DMS153 treated with DMSO at 0.1 percent for 48 hours (cell line): ENCODE measurements around the gene TNN.

Experiments used
- DNase-seq: peaks from one replicate; lab custom pipeline; 2025; ENCODE audit not compliant: unreplicated experiment; lab: John Stamatoyannopoulos, UW

The TNN gene

GRCh38 chr1:175062858-175063257 lies 4.8 kb upstream of the TNN start:
- DNase-seq: no peak

- no peak for DNase-seq
Observed at GRCh38 chr1:175070818-175071217, 3.2 kb downstream of the TNN start.

GRCh38 chr1:175071276-175071943 lies 3.8 kb downstream of the TNN start:
- DNase-seq: no peak

- DNase-seq: no peak
Observed at GRCh38 chr1:175072099-175072951, 4.7 kb downstream of the TNN start.

- no peak for DNase-seq
Observed at GRCh38 chr1:175073061-175073460, 5.4 kb downstream of the TNN start.

- DNase-seq: no peak
Observed at GRCh38 chr1:175073633-175074032, 6.0 kb downstream of the TNN start.

- DNase-seq: no peak
Observed at GRCh38 chr1:175075572-175076568, 8.2 kb downstream of the TNN start.

- no peak for DNase-seq
Observed at GRCh38 chr1:175077356-175078030, 9.9 kb downstream of the TNN start.

GRCh38 chr1:175078629-175079028 lies 11.0 kb downstream of the TNN start:
- no peak for DNase-seq

- no peak for DNase-seq
Observed at GRCh38 chr1:175079338-175079737, 11.7 kb downstream of the TNN start.

- no peak for DNase-seq
Observed at GRCh38 chr1:175080030-175080429, 12.4 kb downstream of the TNN start.

- DNase-seq: no peak
Observed at GRCh38 chr1:175081983-175082382, 14.3 kb downstream of the TNN start.

- DNase-seq: no peak
Observed at GRCh38 chr1:175088525-175088951, 20.9 kb downstream of the TNN start.

- no peak for DNase-seq
Observed at GRCh38 chr1:175089136-175089718, 21.6 kb downstream of the TNN start.

GRCh38 chr1:175090780-175091179 lies 23.1 kb downstream of the TNN start:
- DNase-seq: no peak

- DNase-seq: no peak
Observed at GRCh38 chr1:175094626-175095025, 27.0 kb downstream of the TNN start.

- no peak for DNase-seq
Observed at GRCh38 chr1:175095069-175095468, 27.4 kb downstream of the TNN start.

- no peak for DNase-seq
Observed at GRCh38 chr1:175095978-175096607, 28.5 kb downstream of the TNN start.

- DNase-seq: no peak
Observed at GRCh38 chr1:175097361-175097760, 29.7 kb downstream of the TNN start.

GRCh38 chr1:175099916-175100315 lies 32.3 kb downstream of the TNN start:
- no peak for DNase-seq
